Suprapubic skin (tissue), 4 donors: ENCODE measurements around the gene LRRC43. TPM values are rescaled to one million over a fixed set of nuclear protein-coding genes. Genes with fewer than 3 reads are reported as not detected.

Source experiments
- DNase-seq, 2 donors: peaks; one replicate each; pipeline ENCODE4 v3.0.0-alpha.2; 2019; ENCODE audit warnings: low spot score in 2 of 2
- H3K27ac ChIP-seq: fragments of 200-600 bp; sonication (generic); one replicate; pipeline ENCODE4 v1.5.1; 2019
- H3K27me3 ChIP-seq: fragments of 200-600 bp; sonication (generic); one replicate; pipeline ENCODE4 v1.5.1; 2019
- H3K36me3 ChIP-seq: fragments of 200-600 bp; sonication (generic); one replicate; pipeline ENCODE4 v1.5.1; 2019
- H3K4me1 ChIP-seq: fragments of 200-600 bp; sonication (generic); one replicate; pipeline ENCODE4 v1.5.1; 2019
- H3K4me3 ChIP-seq: fragments of 200-600 bp; sonication (generic); one replicate; pipeline ENCODE4 v1.5.1; 2019; ENCODE audit warnings: mild to moderate bottlenecking
- H3K9me3 ChIP-seq: fragments of 200-600 bp; sonication (generic); one replicate; pipeline ENCODE4 v1.5.1; 2019
- EP300 ChIP-seq: sonication (generic); formaldehyde crosslinking; IDR thresholded peaks from one replicate; pipeline ENCODE4 v1.6.1; 2017; ENCODE audit warnings: antibody characterized with exemption
- POLR2A ChIP-seq, 2 donors: fragments of 450-650 bp; IDR thresholded peaks; one replicate each; pipeline ENCODE4 v1.6.1; 2017; ENCODE audit warnings: antibody characterized with exemption in 2 of 2, mild to moderate bottlenecking in 2 of 2, moderate library complexity in 2 of 2
- POLR2AphosphoS5 ChIP-seq, 3 donors: sonication (generic); formaldehyde crosslinking; IDR thresholded peaks; one replicate each; pipeline ENCODE4 v1.6.1; 2017; ENCODE audit warnings: antibody characterized with exemption in 3 of 3
- WGBS: methylation state at CpG from one replicate; pipeline ENCODE4 v1.1.5; 2018; 5-methylcytosine and 5-hydroxymethylcytosine counted together
- total RNA-seq, 4 donors: library from RNA; depleted of rRNA; stranded (reverse); fragments of >200 nt; gene quantifications; one replicate each; pipeline ENCODE4 v1.1.0, GENCODE V29; 2016
- TF ChIP-seq, protein P1 (sequence below), 2 donors: fragments of 200-600 bp in 1 of 2; fragments of 450-650 bp in 1 of 2; sonication (generic) in 1 of 2; IDR thresholded peaks; one replicate each; pipeline ENCODE4 v1.5.1; 2016 to 2019; ENCODE audit warnings: antibody characterized with exemption in 2 of 2, mild to moderate bottlenecking in 1 of 2, moderate library complexity in 1 of 2

LRRC43 gene
- total RNA-seq, 4 donors from 2014 or later: 1.1 TPM; not detected in 3

DNA sequence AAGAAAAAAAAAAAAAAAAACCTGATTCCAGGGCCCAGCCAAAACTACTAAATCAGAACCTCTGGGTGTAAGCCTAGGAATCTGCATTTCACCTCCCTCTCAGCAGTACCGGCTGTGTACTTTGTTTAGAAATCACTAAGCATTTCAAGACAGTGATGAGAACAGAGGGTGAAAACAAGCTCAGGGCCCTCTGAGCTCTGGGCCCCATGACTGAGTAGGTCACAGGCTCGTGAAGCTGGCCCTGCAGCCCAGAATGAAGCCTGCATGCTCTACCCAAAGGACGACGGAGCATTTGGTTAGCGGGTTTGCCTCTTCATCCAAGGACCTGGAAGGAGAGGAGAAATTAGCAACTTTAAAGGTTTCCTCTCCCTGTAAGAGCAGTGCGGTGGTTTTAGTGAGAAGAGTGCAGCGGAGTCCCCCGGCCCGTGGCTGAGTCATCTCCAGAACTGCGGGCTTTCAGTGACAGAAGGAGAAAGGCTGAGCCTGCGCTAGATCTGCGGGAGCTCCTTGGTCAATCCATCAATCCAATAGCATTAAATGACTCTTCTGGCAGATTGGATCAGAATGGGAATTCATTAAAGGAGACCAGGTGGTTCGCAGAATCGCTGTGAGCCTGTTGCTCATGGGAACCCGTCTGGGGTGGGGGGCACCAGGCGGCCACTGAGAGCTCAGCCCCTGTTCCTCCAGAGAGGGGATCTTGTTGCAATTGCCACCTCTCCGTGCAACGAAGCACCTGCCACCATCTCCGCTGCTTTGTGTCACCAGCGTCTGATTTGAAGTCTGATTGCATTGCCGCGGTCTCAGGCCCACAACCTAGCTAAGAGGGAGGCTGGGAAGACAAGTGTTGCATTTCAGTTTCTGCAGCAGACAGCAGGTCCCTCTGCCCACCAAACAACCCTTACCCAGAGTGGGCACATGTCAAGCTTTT is 16.2 kb upstream of the LRRC43 start:
- TF ChIP-seq EP300 (no peak), POLR2A (IDR thresholded peaks at IDR 0.05) (no peak), POLR2AphosphoS5 (IDR thresholded peaks at IDR 0.05) (no peak)
- TF ChIP-seq, protein P1, sequence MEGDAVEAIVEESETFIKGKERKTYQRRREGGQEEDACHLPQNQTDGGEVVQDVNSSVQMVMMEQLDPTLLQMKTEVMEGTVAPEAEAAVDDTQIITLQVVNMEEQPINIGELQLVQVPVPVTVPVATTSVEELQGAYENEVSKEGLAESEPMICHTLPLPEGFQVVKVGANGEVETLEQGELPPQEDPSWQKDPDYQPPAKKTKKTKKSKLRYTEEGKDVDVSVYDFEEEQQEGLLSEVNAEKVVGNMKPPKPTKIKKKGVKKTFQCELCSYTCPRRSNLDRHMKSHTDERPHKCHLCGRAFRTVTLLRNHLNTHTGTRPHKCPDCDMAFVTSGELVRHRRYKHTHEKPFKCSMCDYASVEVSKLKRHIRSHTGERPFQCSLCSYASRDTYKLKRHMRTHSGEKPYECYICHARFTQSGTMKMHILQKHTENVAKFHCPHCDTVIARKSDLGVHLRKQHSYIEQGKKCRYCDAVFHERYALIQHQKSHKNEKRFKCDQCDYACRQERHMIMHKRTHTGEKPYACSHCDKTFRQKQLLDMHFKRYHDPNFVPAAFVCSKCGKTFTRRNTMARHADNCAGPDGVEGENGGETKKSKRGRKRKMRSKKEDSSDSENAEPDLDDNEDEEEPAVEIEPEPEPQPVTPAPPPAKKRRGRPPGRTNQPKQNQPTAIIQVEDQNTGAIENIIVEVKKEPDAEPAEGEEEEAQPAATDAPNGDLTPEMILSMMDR (IDR thresholded peaks at IDR 0.05): no peak
- no peaks in the 10 kb centered on the region for H3K36me3 ChIP-seq
- no peak overlapping the region for H3K4me3 ChIP-seq
- H3K27me3 ChIP-seq: peaks cover 3% of the 10 kb centered on the region
- no peak overlapping the region for H3K27ac ChIP-seq
- WGBS: 89% methylated on average over 12 of the region's 22 CpGs
- H3K4me1 ChIP-seq: no peaks in the 10 kb centered on the region
- no peak for DNase-seq
- H3K9me3 ChIP-seq: no peaks in the 10 kb centered on the region

DNA sequence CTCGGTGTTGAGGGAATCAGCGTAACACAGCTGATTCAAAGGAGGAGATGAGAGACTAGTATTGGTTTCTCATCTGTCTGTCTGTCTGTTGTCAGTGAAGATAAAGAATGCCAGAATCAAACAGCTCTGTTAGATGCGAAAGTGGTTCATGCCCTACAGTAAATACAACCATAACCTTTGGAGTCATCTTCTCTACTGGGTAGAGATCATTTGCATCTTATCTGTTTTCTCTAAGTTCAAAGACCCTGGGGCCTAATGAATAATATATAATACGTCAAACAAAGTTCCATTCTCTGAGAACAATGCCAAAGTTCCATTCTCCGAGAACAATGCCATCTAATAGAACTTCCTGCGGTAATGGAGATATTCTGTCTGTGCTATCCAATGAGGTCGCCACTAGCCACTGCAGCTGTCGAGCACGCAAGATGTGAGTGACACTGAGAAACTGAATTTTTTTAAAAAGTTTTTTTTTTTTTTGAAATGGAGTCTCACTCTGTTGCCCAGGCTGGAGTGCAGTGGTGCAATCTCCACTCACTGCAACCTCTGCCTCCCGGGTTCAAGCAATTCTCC is 15.5 kb upstream of the LRRC43 start:
- H3K4me3 ChIP-seq: no peak overlapping the region
- TF ChIP-seq, protein P1 (IDR thresholded peaks at IDR 0.05): no peak
- no peak for TF ChIP-seq POLR2AphosphoS5 (IDR thresholded peaks at IDR 0.05)
- no peak for TF ChIP-seq EP300
- no peak for TF ChIP-seq POLR2A (IDR thresholded peaks at IDR 0.05)
- H3K4me1 ChIP-seq: no peaks in the 10 kb centered on the region
- no peaks in the 10 kb centered on the region for H3K27me3 ChIP-seq
- no peaks in the 10 kb centered on the region for H3K9me3 ChIP-seq
- H3K36me3 ChIP-seq: no peaks in the 10 kb centered on the region
- DNase-seq: no peak
- no peak overlapping the region for H3K27ac ChIP-seq
- 81% methylated on average over 10 of the region's 10 CpGs for WGBS

DNA sequence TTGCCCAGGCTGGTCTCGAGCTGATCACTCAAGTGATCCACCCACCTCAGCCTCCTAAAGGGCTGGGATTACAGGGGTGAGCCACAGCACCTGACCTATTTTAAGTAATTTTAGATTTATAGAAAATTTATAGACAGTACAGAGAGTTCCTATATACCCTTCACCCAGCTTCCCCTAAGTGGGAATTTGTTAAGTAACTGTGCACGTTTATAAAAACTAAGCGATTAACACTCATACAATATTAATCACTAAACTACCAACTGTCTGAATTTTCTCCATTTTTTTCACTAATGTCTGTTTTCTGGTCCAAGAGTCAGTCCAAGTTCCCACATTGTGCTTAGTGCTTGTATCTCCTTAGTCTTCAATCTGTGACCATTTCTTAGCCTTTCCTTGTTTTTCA is 14.4 kb upstream of the LRRC43 start:
- 93% methylated on average over 3 of the region's 3 CpGs for WGBS
- DNase-seq: no peak
- TF ChIP-seq EP300 (no peak), POLR2A (IDR thresholded peaks at IDR 0.05) (no peak), POLR2AphosphoS5 (IDR thresholded peaks at IDR 0.05) (no peak)
- Histone ChIP-seq H3K27me3 (no peaks in the 10 kb centered on the region), H3K9me3 (no peaks in the 10 kb centered on the region), H3K4me1 (no peaks in the 10 kb centered on the region), H3K36me3 (no peaks in the 10 kb centered on the region), H3K4me3 (no peak overlapping the region), H3K27ac (no peak overlapping the region)

DNA sequence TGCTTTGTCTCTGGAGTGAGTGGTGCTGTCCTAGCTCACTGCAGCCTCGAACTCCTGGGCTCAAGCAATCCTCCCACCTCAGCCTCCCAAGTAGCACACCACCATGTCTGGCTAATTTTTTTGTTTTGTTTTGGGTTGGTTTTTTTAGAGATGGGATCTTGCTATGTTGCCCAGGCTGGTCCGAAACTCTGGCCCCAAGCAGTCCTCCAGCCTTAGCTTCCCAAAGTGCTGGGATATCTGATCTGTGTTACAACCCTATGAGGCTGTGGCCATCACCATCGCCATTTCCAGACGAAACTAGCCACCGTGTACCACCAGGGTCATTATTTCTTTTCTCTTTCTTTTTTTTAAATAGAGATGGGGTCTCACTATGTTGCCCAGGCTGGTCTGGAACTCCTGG is 11.5 kb upstream of the LRRC43 start:
- no peaks in the 10 kb centered on the region for H3K36me3 ChIP-seq
- 97% methylated on average over 5 of the region's 5 CpGs for WGBS
- H3K4me3 ChIP-seq: no peak overlapping the region
- TF ChIP-seq, protein P1 (IDR thresholded peaks at IDR 0.05): no peak
- TF ChIP-seq POLR2A (IDR thresholded peaks at IDR 0.05) (no peak), EP300 (no peak), POLR2AphosphoS5 (IDR thresholded peaks at IDR 0.05) (no peak)
- H3K4me1 ChIP-seq: no peaks in the 10 kb centered on the region
- H3K27ac ChIP-seq: no peak overlapping the region
- no peaks in the 10 kb centered on the region for H3K9me3 ChIP-seq
- H3K27me3 ChIP-seq: no peaks in the 10 kb centered on the region
- DNase-seq: no peak

DNA sequence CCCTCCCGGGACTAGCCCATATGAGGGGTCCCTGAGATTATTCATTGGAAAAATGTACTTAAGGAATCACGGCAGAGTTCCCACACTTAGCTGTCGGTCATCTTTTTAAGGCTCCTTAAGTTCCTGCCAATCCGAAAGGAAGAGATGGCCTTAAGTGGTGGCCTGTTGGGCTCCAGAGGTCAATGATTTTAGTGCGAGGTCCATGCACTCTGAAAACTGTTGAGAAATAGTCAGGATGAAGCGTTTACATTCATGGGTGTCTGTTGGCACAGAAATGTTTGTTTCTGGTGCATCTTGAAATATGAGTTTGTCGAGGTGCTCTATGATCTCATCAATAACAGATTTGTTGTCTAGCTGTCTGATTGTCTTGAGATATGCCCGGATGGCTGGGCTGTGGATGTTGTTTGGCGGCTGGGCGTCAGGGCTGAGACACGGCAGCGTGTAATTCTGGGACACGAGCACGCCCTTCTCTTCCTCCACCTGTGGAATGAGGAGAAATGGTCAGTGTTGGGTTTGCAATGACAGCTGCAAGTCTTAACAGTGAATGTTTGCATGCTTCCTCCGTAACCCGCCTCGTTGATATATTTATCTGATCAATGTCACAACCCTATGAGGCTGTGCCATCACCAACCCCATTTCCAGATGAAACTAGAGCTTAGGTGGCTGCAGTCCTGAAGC is 10.5 kb upstream of the LRRC43 start:
- Histone ChIP-seq H3K36me3 (no peaks in the 10 kb centered on the region), H3K9me3 (no peaks in the 10 kb centered on the region), H3K4me1 (no peaks in the 10 kb centered on the region), H3K4me3 (no peak overlapping the region), H3K27ac (no peak overlapping the region), H3K27me3 (no peaks in the 10 kb centered on the region)
- TF ChIP-seq POLR2A (IDR thresholded peaks at IDR 0.05) (no peak), POLR2AphosphoS5 (IDR thresholded peaks at IDR 0.05) (no peak), EP300 (no peak)
- TF ChIP-seq, protein P1 (IDR thresholded peaks at IDR 0.05): no peak
- 69% methylated on average over 11 of the region's 17 CpGs for WGBS
- DNase-seq: no peak
